ENCODE measurements around the gene HIKESHI. TPM values are rescaled to one million over a fixed set of nuclear protein-coding genes. Genes with fewer than 3 reads are reported as not detected.

HIKESHI gene
- total RNA-seq, 4 donors from 2014 or later, result 9.1 to 19.4 (median 15.6) TPM

GRCh38 chr11:86377972-86378371, 75.9 kb downstream of the HIKESHI start:
- Histone ChIP-seq H3K27ac (no peak overlapping the region), H3K4me1 (no peaks in the 10 kb centered on the region), H3K36me3 (no peaks in the 10 kb centered on the region), H3K4me3 (no peak overlapping the region), H3K9me3 (no peaks in the 10 kb centered on the region), H3K27me3 (no peaks in the 10 kb centered on the region)
- TF ChIP-seq POLR2A (IDR thresholded peaks at IDR 0.05) (no peak), CTCF (IDR thresholded peaks at IDR 0.05) (no peak)
- no peak for DNase-seq

GRCh38 chr11:86380295-86381059, 78.4 kb downstream of the HIKESHI start:
- H3K27me3 ChIP-seq, result no peaks in the 10 kb centered on the region
- H3K27ac ChIP-seq, result no peak overlapping the region
- no peaks in the 10 kb centered on the region for H3K36me3 ChIP-seq
- no peak for DNase-seq
- H3K4me1 ChIP-seq, result no peaks in the 10 kb centered on the region
- TF ChIP-seq CTCF (IDR thresholded peaks at IDR 0.05) (no peak), POLR2A (IDR thresholded peaks at IDR 0.05) (no peak)
- H3K4me3 ChIP-seq, result no peak overlapping the region
- no peaks in the 10 kb centered on the region for H3K9me3 ChIP-seq

GRCh38 chr11:86383041-86383955, 81.3 kb downstream of the HIKESHI start:
- Histone ChIP-seq H3K9me3 (no peaks in the 10 kb centered on the region), H3K4me3 (no peak overlapping the region), H3K27ac (no peak overlapping the region), H3K36me3 (no peaks in the 10 kb centered on the region), H3K27me3 (no peaks in the 10 kb centered on the region), H3K4me1 (no peaks in the 10 kb centered on the region)
- TF ChIP-seq CTCF (IDR thresholded peaks at IDR 0.05) (no peak), POLR2A (IDR thresholded peaks at IDR 0.05) (no peak)
- no peak for DNase-seq

GRCh38 chr11:86386283-86386682, 84.2 kb downstream of the HIKESHI start:
- no peak for DNase-seq
- Histone ChIP-seq H3K9me3 (no peaks in the 10 kb centered on the region), H3K27ac (no peak overlapping the region), H3K4me3 (no peak overlapping the region), H3K4me1 (no peaks in the 10 kb centered on the region), H3K27me3 (no peaks in the 10 kb centered on the region), H3K36me3 (no peaks in the 10 kb centered on the region)
- no peak for TF ChIP-seq CTCF (IDR thresholded peaks at IDR 0.05)
- TF ChIP-seq POLR2A (IDR thresholded peaks at IDR 0.05), result no peak

- no peaks in the 10 kb centered on the region for H3K27me3 ChIP-seq
- H3K4me1 ChIP-seq, result no peaks in the 10 kb centered on the region
- no peaks in the 10 kb centered on the region for H3K9me3 ChIP-seq
- no peaks in the 10 kb centered on the region for H3K36me3 ChIP-seq
- no peak overlapping the region for H3K4me3 ChIP-seq
- no peak overlapping the region for H3K27ac ChIP-seq
- TF ChIP-seq POLR2A (IDR thresholded peaks at IDR 0.05), result no peak
- TF ChIP-seq CTCF (IDR thresholded peaks at IDR 0.05), result no peak
- no peak for DNase-seq
These were observed 84.7 kb downstream of the HIKESHI start for GRCh38 chr11:86386746-86387145.

All from Peyer's patch (tissue), 4 donors.